Ovary (tissue), 9 donors: ENCODE results near the gene ASAP2. TPM values are rescaled to one million over a fixed set of nuclear protein-coding genes. Genes with fewer than 3 reads are reported as not detected.

Source experiments
- DNase-seq, 5 donors: peaks; one replicate each; pipeline ENCODE4 v3.0.0-alpha.2; 2019 to 2020
- H3K27ac ChIP-seq, 2 donors: fragments of 200-600 bp; one replicate each; pipeline versions ENCODE4 v1.5.1 to v1.8.0; 2019 to 2022
- H3K27me3 ChIP-seq: fragments of 200-600 bp; one replicate; pipeline ENCODE4 v1.8.0; 2022
- H3K36me3 ChIP-seq: fragments of 200-600 bp; sonication (generic); one replicate; pipeline ENCODE4 v1.5.1; 2019
- H3K4me1 ChIP-seq: one replicate; pipeline ENCODE4 v1.8.1; 2013; ENCODE audit warnings: mild to moderate bottlenecking, moderate library complexity; ENCODE audit not compliant: insufficient read depth
- H3K4me3 ChIP-seq: fragments of 200-600 bp; sonication (generic); one replicate; pipeline ENCODE4 v1.5.1; 2017
- H3K9me3 ChIP-seq, 2 donors: fragments of 200-600 bp in 1 of 2; sonication (generic) in 1 of 2; one replicate each; pipeline versions ENCODE4 v1.5.1 to v1.8.1; 2013 to 2019; ENCODE audit warnings: mild to moderate bottlenecking in 1 of 2, moderate library complexity in 1 of 2
- EP300 ChIP-seq: sonication (generic); formaldehyde crosslinking; IDR thresholded peaks from one replicate; pipeline ENCODE4 v1.6.1; 2017; ENCODE audit warnings: antibody characterized with exemption
- POLR2A ChIP-seq: fragments of 450-650 bp; IDR thresholded peaks from one replicate; pipeline ENCODE4 v1.6.1; 2017; ENCODE audit warnings: antibody characterized with exemption, mild to moderate bottlenecking, moderate library complexity
- WGBS, 3 donors: extraction: QIAGEN DNeasy Blood & Tissue Kit in 1 of 3; methylation state at CpG; one replicate each; pipeline versions ENCODE4 v1.1.5 to v1.1.7; 2013 to 2017; 5-methylcytosine and 5-hydroxymethylcytosine counted together
- intact Hi-C, 4 donors: fragments of 100-400 bp; cut with DNase I; formaldehyde crosslinking; loops; one replicate each; pipeline versions ENCODE4 v1.11.0 to v1.15.1; 2022 to 2023
- polyA plus RNA-seq, 2 donors: library from polyadenylated mRNA; stranded (reverse); fragments of 200-250 nt in 1 of 2; fragments of 350-450 nt in 1 of 2; fragmentation: Illumina TruSeq in 1 of 2; extraction: RNeasy Lipid Tissue Mini Kit (QIAGEN cat#74804) in 1 of 2; gene quantifications; one replicate each; pipeline ENCODE4 v1.2.3, GENCODE V29; 2013 to 2014
- total RNA-seq, 7 donors: library from RNA; depleted of rRNA in 2 of 7; stranded (reverse); fragments of >200 nt in 2 of 7; fragmentation: NEBNext Ultra II Directional in 3 of 7; extraction: Animal tissue kit (Norgen Biotek cat#: 25700) in 3 of 7; gene quantifications; one replicate each; pipeline versions ENCODE4 v1.1.0 to v1.2.4, GENCODE V29; 2016 to 2023
- TF ChIP-seq, protein P1 (sequence below), 3 donors: fragments of 450-650 bp in 2 of 3; fragments of 200-600 bp in 1 of 3; IDR thresholded peaks; one replicate each; pipeline versions ENCODE4 v1.5.1 to v1.8.0; 2016 to 2022; ENCODE audit warnings: antibody characterized with exemption in 3 of 3, mild to moderate bottlenecking in 1 of 3
- donor health status: DM: no; HTN: no; CAD: no; lungs with moderate emphysema.
- donor health status: DM: no; HTN: no; CAD: no.
- donor health status: Bipolar disorder and iron deficiency.
- donor health status: DM: yes; HTN: yes; CAD: no.
- donor health status: DM: no; HTN: no; CAD: no.
- donor health status: DM: yes; HTN: yes; CAD: no.

The ASAP2 gene
- total and polyA plus RNA-seq, 9 donors, result 10.3 to 22.7 (median 15.5) TPM

DNA sequence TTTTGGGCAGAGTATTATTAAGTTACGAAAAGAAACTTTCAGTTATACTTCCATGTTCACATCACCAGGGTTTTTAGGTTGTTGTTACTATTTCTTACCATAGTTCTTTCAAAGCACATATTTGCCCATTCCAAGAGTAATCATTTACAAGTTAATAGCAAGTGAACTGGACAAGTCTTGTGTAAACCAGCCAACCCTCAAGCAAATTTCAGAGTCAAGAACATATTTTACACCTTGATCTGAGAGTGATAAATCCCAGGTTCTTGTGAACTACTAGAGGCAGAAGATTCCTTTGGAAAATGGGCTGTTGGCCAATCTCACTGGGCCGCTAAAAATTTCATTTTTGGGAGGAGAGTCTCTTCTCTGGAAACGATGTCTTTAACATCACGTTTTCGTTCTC, 2.7 kb upstream of the ASAP2 start:
- no peak for TF ChIP-seq EP300
- no peak for TF ChIP-seq POLR2A
- intact Hi-C loops, result loop anchor here in 2 of 4 donors (10.0 kb wide), 2 partner anchors 59 to 111 kb away; no protein-coding TSS in a partner anchor
- no peak overlapping the region for H3K4me3 ChIP-seq
- no peaks in the 10 kb centered on the region for H3K4me1 ChIP-seq
- no peaks in the 10 kb centered on the region for H3K9me3 ChIP-seq
- no peaks in the 10 kb centered on the region for H3K36me3 ChIP-seq
- 91 to 92% (median 92%) methylated on average over 5 of the region's 5 CpGs for WGBS, 3 donors
- no peak overlapping the region for H3K27ac ChIP-seq
- H3K27me3 ChIP-seq, result no peaks in the 10 kb centered on the region
- DNase-seq, result no peak

DNA sequence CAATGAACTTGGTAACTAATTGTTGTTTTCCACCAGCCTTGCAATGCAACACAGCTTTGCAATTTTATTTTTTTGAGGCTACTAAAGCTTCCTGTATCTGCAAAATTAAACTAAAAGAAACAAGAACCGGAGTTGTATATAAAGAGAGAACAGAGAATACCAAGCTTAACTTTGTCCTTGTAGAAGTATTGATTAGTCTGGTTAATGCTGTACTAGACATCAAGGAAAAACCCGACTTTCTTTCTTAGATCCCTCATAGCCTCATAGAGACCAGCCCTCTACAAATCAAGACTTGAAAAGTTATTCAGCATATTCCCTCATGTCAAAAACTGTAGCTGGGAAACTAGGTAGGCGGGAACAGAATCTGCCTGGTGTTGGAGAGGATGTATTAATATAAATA, 1.7 kb upstream of the ASAP2 start:
- no peaks in the 10 kb centered on the region for H3K27me3 ChIP-seq
- H3K9me3 ChIP-seq, result no peaks in the 10 kb centered on the region
- no peak for TF ChIP-seq POLR2A
- TF ChIP-seq EP300, result no peak
- TF ChIP-seq, protein P1, sequence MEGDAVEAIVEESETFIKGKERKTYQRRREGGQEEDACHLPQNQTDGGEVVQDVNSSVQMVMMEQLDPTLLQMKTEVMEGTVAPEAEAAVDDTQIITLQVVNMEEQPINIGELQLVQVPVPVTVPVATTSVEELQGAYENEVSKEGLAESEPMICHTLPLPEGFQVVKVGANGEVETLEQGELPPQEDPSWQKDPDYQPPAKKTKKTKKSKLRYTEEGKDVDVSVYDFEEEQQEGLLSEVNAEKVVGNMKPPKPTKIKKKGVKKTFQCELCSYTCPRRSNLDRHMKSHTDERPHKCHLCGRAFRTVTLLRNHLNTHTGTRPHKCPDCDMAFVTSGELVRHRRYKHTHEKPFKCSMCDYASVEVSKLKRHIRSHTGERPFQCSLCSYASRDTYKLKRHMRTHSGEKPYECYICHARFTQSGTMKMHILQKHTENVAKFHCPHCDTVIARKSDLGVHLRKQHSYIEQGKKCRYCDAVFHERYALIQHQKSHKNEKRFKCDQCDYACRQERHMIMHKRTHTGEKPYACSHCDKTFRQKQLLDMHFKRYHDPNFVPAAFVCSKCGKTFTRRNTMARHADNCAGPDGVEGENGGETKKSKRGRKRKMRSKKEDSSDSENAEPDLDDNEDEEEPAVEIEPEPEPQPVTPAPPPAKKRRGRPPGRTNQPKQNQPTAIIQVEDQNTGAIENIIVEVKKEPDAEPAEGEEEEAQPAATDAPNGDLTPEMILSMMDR (IDR thresholded peaks at IDR 0.05), result no peak
- H3K4me1 ChIP-seq, result no peaks in the 10 kb centered on the region
- no peak overlapping the region for H3K27ac ChIP-seq
- DNase-seq, result no peak
- WGBS, 3 donors, result 89 to 95% (median 94%) methylated on average over 3 of the region's 3 CpGs
- intact Hi-C loops, result loop anchor here in 3 of 4 donors (5.0 to 10.0 kb wide), 3 partner anchors 60 to 127 kb away; no protein-coding TSS in a partner anchor
- no peak overlapping the region for H3K4me3 ChIP-seq
- no peaks in the 10 kb centered on the region for H3K36me3 ChIP-seq

DNA sequence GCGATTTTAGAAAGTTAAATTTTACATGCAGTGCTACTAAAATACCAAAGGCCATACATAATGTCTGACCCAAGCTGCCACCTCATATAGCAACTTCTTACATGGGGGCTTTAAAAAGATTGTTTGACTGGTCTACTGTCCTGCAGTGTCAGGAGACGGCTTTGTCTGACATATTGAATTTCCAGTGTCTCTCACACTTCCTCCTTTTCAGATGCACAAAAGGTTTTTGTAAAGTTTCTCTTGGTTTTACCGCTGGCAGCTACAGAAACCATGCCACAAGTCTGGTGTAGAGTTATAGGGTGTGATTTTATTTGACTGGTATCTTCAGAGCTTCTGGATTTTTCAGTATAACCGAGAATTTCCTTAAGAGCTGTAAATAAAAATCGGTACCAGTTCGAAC, 1.1 kb upstream of the ASAP2 start:
- Histone ChIP-seq H3K36me3 (no peaks in the 10 kb centered on the region), H3K27ac (peak overlapping the region in 1 of 2 donors; percentile 67), H3K27me3 (no peaks in the 10 kb centered on the region), H3K9me3 (no peaks in the 10 kb centered on the region), H3K4me3 (no peak overlapping the region), H3K4me1 (no peaks in the 10 kb centered on the region)
- no peak for TF ChIP-seq POLR2A
- TF ChIP-seq, protein P1 (IDR thresholded peaks at IDR 0.05), result no peak
- TF ChIP-seq EP300, result no peak
- intact Hi-C loops, result loop anchor here in 3 of 4 donors (5.0 to 10.0 kb wide), 3 partner anchors 61 to 127 kb away; no protein-coding TSS in a partner anchor
- no peak for DNase-seq
- 52 to 62% (median 60%) methylated on average over 6 of the region's 6 CpGs for WGBS, 3 donors

DNA sequence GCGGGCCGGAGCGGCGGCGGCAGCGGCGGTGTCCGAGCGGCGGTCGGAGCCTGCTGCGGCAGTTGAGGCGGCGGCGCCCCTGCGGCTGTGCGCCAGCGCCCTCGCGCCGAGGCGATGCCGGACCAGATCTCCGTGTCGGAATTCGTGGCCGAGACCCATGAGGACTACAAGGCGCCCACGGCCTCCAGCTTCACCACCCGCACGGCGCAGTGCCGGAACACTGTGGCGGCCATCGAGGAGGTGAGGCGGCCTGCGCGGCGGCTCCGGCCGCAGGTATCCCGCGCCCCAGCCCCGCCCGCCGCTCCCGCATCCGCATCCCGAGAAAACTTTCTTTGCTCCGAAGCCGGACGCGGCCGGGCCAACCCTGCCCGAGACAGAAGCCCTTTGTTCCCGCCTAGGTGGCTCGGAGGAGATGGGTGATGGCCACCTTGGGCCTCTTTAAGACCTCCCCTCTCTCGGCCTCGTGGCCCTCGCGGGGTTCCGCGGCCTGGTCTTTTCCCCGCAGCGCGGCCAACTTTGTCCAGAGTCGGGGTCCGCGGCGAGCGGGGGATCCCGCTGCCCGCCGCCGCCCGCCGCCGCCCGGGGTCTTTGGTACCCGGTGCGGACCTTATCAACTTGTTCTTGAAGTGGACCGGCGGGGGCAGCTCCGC, 504 bp downstream of the ASAP2 start:
- Histone ChIP-seq H3K9me3 (no peaks in the 10 kb centered on the region), H3K27ac (peak overlapping the region; percentile 75 to 95), H3K36me3 (no peaks in the 10 kb centered on the region), H3K4me3 (peak overlapping the region; percentile 90), H3K27me3 (no peaks in the 10 kb centered on the region), H3K4me1 (no peaks in the 10 kb centered on the region)
- 0 to 1% (median 0%) methylated on average over 56 to 84 of the region's 84 CpGs for WGBS, 3 donors
- intact Hi-C loops, result loop anchor here in 3 of 4 donors (5.0 to 10.0 kb wide), 3 partner anchors 62 to 125 kb away; no protein-coding TSS in a partner anchor
- TF ChIP-seq POLR2A, result no peak
- no peak for TF ChIP-seq EP300
- TF ChIP-seq, protein P1 (IDR thresholded peaks at IDR 0.05), result no peak
- DNase-seq, result peak; percentile 23 to 67 (median 58)
